SK-N-SH treated with all-trans-retinoic acid at 6 μM for 48 hours (cell line): ENCODE results near the gene NKAIN4.

Experiments
- ATAC-seq: fragments of 200-7000 bp; cut with Tn5 transposase; 3 replicates; pipeline ENCODE4 v1.9.1; 2020; ENCODE audit warnings: mild to moderate bottlenecking, moderate library complexity
- ARNTL ChIP-seq: fragments of 450-650 bp; formaldehyde crosslinking; IDR thresholded peaks from 2 replicates; pipeline ENCODE4 v1.5.0; 2020; ENCODE audit warnings: low read depth, mild to moderate bottlenecking, moderate library complexity, borderline replicate concordance
- BACH2 ChIP-seq: fragments of 250-450 bp; sonication (Bioruptor Pico); IDR thresholded peaks from 2 replicates; pipeline ENCODE4 v1.9.0; 2021; ENCODE audit warnings: mild to moderate bottlenecking, borderline replicate concordance
- CSDC2 ChIP-seq: fragments of 250-450 bp; sonication (Bioruptor Pico); IDR thresholded peaks from 2 replicates; pipeline ENCODE4 v1.5.0; 2020; ENCODE audit warnings: mild to moderate bottlenecking, moderate library complexity
- ESRRG ChIP-seq: fragments of 250-450 bp; sonication (Bioruptor Pico); IDR thresholded peaks from 2 replicates; pipeline ENCODE4 v1.6.1; 2021; ENCODE audit warnings: mild to moderate bottlenecking
- GLIS3 ChIP-seq: fragments of 250-450 bp; sonication (Bioruptor Pico); IDR thresholded peaks from 2 replicates; pipeline ENCODE4 v1.5.0; 2020; ENCODE audit warnings: mild to moderate bottlenecking, moderate library complexity
- ISL1 ChIP-seq: fragments of 250-450 bp; sonication (Bioruptor Pico); IDR thresholded peaks from 2 replicates; pipeline ENCODE4 v2.1.2; 2022; ENCODE audit warnings: mild to moderate bottlenecking, moderate library complexity
- OSR1 ChIP-seq: fragments of 250-450 bp; sonication (Bioruptor Pico); IDR thresholded peaks from 2 replicates; pipeline ENCODE4 v1.8.0; 2022; ENCODE audit warnings: moderate library complexity, mild to moderate bottlenecking, inconsistent platforms
- PPARA ChIP-seq: fragments of 250-450 bp; sonication (Bioruptor Pico); IDR thresholded peaks from 2 replicates; pipeline ENCODE4 v1.5.0; 2020; ENCODE audit warnings: mild to moderate bottlenecking, borderline replicate concordance
- RARB ChIP-seq: fragments of 250-450 bp; sonication (Bioruptor Pico); IDR thresholded peaks from 2 replicates; pipeline ENCODE4 v1.8.0; 2021; ENCODE audit warnings: mild to moderate bottlenecking, moderate library complexity
- SNAI2 ChIP-seq: fragments of 250-450 bp; sonication (Bioruptor Pico); IDR thresholded peaks from 2 replicates; pipeline ENCODE4 v1.5.0; 2020; ENCODE audit warnings: mild to moderate bottlenecking, moderate library complexity
- TCF4 ChIP-seq: fragments of 250-450 bp; sonication (Bioruptor Pico); IDR thresholded peaks from 2 replicates; pipeline ENCODE4 v1.8.0; 2021; ENCODE audit warnings: mild to moderate bottlenecking, moderate library complexity, borderline replicate concordance
- TOX ChIP-seq: fragments of 250-450 bp; sonication (Bioruptor Pico); IDR thresholded peaks from 2 replicates; pipeline ENCODE4 v1.8.0; 2021; ENCODE audit warnings: mild to moderate bottlenecking, moderate library complexity, borderline replicate concordance
- ZC3H10 ChIP-seq: fragments of 250-450 bp; sonication (Bioruptor Pico); IDR thresholded peaks from 2 replicates; pipeline ENCODE4 v1.5.1; 2021; ENCODE audit warnings: mild to moderate bottlenecking, moderate library complexity
- ZFP3 ChIP-seq: fragments of 250-450 bp; sonication (Bioruptor Pico); IDR thresholded peaks from 2 replicates; pipeline ENCODE4 v1.5.0; 2020; ENCODE audit warnings: mild to moderate bottlenecking, moderate library complexity
- ZFP30 ChIP-seq: fragments of 450-650 bp; formaldehyde crosslinking; IDR thresholded peaks from 2 replicates; pipeline ENCODE4 v1.5.0; 2022; ENCODE audit warnings: mild to moderate bottlenecking, moderate library complexity
- ZNF565 ChIP-seq: fragments of 450-650 bp; formaldehyde crosslinking; conservative IDR thresholded peaks from 2 replicates; pipeline ENCODE4 v1.5.0; 2020; ENCODE audit warnings: low read depth, mild to moderate bottlenecking, moderate library complexity
- ZNF70 ChIP-seq: fragments of 450-650 bp; formaldehyde crosslinking; IDR thresholded peaks from 2 replicates; pipeline ENCODE4 v1.5.0; 2020; ENCODE audit warnings: mild to moderate bottlenecking, moderate library complexity
- ZNF8 ChIP-seq: fragments of 450-650 bp; formaldehyde crosslinking; IDR thresholded peaks from 2 replicates; pipeline ENCODE4 v1.5.0; 2020; ENCODE audit warnings: mild to moderate bottlenecking, moderate library complexity
- TF ChIP-seq, protein P1 (sequence below): fragments of 250-450 bp; sonication (Bioruptor Pico); IDR thresholded peaks from 2 replicates; pipeline ENCODE4 v1.5.1; 2020; ENCODE audit warnings: low read depth, mild to moderate bottlenecking, moderate library complexity
- TF ChIP-seq, protein P2 (sequence below): fragments of 250-450 bp; sonication (Bioruptor Pico); IDR thresholded peaks from 2 replicates; pipeline ENCODE4 v1.5.0; 2020; ENCODE audit warnings: mild to moderate bottlenecking, moderate library complexity
- TF ChIP-seq, protein P3 (sequence below): fragments of 250-450 bp; sonication (Bioruptor Pico); IDR thresholded peaks from 2 replicates; pipeline ENCODE4 v1.8.0; 2020; ENCODE audit warnings: mild to moderate bottlenecking, moderate library complexity, borderline replicate concordance
- TF ChIP-seq, protein P4 (sequence below): fragments of 250-450 bp; sonication (Bioruptor Pico); IDR thresholded peaks from 2 replicates; pipeline ENCODE4 v1.8.0; 2021; ENCODE audit warnings: low read depth, mild to moderate bottlenecking, moderate library complexity, borderline replicate concordance

NKAIN4 gene

DNA sequence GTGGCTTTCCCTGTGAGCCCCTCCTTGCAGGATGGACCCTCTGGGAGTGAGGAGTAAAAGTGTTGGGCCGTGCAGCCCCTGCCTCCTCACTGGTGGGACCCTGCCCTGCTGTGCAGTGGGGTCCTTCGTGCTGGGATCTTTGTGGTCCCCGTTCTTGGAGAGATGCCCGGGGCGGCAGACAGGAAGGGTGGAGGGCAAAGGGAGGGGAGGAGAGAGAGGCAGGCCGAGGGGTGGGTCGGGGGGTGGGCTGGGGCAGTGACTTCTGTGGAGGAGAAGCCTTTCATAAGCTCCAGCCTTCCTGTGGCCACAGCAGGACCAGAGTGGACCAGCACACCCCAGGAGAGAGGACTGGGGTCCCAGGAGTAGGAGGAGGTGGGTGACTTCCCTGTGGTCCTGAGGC is 38.6 kb upstream of the NKAIN4 start, which contains the start of gene COL20A1:
TSS of gene COL20A1 (plus strand) at position 283 of the 400 bp plus-strand sequence. CDS start 1,922 bp downstream, outside the sequence.
- no peak for ATAC-seq
- TF ChIP-seq ZFP30 = no peak
- no peak for TF ChIP-seq ESRRG (CRISPR knock-in tag)

DNA sequence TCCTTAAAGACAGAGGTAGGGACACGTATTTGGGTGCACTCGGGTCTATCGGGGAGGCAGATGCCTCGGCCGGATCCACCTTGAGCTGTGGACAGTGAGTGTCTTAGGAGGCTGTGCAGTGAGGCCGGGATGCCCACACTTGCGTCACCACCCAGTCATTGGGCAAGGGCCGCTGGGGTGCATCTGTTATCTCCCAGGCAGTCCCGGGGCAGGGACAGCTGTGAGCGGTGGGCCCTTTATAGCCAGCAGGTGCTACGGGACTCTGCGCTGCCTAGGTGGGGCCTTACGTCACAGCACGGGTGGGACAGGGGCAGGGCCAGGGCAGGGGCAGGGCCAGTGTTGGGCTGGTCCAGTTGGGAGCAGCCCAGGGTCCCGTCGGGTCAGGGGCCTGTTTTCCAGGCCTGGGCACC is 38.0 kb upstream of the NKAIN4 start:
- TF ChIP-seq, protein P1, sequence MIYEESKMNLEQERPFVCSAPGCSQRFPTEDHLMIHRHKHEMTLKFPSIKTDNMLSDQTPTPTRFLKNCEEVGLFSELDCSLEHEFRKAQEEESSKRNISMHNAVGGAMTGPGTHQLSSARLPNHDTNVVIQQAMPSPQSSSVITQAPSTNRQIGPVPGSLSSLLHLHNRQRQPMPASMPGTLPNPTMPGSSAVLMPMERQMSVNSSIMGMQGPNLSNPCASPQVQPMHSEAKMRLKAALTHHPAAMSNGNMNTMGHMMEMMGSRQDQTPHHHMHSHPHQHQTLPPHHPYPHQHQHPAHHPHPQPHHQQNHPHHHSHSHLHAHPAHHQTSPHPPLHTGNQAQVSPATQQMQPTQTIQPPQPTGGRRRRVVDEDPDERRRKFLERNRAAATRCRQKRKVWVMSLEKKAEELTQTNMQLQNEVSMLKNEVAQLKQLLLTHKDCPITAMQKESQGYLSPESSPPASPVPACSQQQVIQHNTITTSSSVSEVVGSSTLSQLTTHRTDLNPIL (CRISPR knock-in tag) = no peak
- no peak for TF ChIP-seq ZNF565
- no peak for TF ChIP-seq ZNF8 (CRISPR knock-in tag)
- TF ChIP-seq CSDC2 (CRISPR knock-in tag) = no peak
- TF ChIP-seq TCF4 (CRISPR knock-in tag) = no peak
- TF ChIP-seq, protein P2, sequence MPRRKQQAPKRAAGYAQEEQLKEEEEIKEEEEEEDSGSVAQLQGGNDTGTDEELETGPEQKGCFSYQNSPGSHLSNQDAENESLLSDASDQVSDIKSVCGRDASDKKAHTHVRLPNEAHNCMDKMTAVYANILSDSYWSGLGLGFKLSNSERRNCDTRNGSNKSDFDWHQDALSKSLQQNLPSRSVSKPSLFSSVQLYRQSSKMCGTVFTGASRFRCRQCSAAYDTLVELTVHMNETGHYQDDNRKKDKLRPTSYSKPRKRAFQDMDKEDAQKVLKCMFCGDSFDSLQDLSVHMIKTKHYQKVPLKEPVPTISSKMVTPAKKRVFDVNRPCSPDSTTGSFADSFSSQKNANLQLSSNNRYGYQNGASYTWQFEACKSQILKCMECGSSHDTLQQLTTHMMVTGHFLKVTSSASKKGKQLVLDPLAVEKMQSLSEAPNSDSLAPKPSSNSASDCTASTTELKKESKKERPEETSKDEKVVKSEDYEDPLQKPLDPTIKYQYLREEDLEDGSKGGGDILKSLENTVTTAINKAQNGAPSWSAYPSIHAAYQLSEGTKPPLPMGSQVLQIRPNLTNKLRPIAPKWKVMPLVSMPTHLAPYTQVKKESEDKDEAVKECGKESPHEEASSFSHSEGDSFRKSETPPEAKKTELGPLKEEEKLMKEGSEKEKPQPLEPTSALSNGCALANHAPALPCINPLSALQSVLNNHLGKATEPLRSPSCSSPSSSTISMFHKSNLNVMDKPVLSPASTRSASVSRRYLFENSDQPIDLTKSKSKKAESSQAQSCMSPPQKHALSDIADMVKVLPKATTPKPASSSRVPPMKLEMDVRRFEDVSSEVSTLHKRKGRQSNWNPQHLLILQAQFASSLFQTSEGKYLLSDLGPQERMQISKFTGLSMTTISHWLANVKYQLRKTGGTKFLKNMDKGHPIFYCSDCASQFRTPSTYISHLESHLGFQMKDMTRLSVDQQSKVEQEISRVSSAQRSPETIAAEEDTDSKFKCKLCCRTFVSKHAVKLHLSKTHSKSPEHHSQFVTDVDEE (CRISPR knock-in tag) = no peak
- TF ChIP-seq ZFP3 (CRISPR knock-in tag) = no peak
- TF ChIP-seq, protein P3, sequence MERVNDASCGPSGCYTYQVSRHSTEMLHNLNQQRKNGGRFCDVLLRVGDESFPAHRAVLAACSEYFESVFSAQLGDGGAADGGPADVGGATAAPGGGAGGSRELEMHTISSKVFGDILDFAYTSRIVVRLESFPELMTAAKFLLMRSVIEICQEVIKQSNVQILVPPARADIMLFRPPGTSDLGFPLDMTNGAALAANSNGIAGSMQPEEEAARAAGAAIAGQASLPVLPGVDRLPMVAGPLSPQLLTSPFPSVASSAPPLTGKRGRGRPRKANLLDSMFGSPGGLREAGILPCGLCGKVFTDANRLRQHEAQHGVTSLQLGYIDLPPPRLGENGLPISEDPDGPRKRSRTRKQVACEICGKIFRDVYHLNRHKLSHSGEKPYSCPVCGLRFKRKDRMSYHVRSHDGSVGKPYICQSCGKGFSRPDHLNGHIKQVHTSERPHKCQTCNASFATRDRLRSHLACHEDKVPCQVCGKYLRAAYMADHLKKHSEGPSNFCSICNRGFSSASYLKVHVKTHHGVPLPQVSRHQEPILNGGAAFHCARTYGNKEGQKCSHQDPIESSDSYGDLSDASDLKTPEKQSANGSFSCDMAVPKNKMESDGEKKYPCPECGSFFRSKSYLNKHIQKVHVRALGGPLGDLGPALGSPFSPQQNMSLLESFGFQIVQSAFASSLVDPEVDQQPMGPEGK (CRISPR knock-in tag) = no peak
- no peak for TF ChIP-seq ZFP30
- TF ChIP-seq PPARA (CRISPR knock-in tag) = no peak
- TF ChIP-seq SNAI2 (CRISPR knock-in tag) = no peak
- TF ChIP-seq BACH2 (CRISPR knock-in tag) = no peak
- TF ChIP-seq ISL1 (CRISPR knock-in tag) = no peak
- no peak for TF ChIP-seq OSR1 (CRISPR knock-in tag)

DNA sequence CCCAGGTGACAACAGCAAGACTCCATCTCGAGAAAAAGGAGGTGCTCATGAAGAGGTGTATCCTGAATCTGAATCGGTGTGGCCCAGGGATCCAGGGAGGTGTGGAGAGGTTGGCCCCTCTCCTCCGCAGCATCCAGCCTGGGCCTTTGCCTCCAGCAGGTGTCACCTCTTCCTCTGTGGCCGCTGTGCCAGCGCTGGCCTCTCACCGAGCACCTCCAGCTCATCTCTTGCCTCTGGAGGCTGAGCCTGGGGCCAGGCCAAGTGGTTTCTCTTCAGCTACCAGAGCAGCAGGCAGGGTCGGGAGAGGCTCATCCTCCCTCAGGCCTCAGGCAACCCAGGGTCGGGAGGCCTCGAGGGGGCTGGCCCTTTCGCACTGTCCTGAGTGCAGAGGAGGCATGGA is 37.5 kb upstream of the NKAIN4 start:
- TF ChIP-seq ZC3H10 (CRISPR knock-in tag) (no peak), TOX (CRISPR knock-in tag) (no peak), ZNF8 (CRISPR knock-in tag) (no peak), ZFP3 (CRISPR knock-in tag) (no peak), CSDC2 (CRISPR knock-in tag) (no peak), ZNF565 (no peak), RARB (CRISPR knock-in tag) (no peak), ZNF70 (CRISPR knock-in tag) (no peak), ARNTL (CRISPR knock-in tag) (no peak), ESRRG (CRISPR knock-in tag) (no peak)
- TF ChIP-seq, protein P1 (CRISPR knock-in tag) = no peak
- TF ChIP-seq, all 23 proteins: peak for 0
- ATAC-seq = peak; percentile 2; the same call in 2 of the 3 replicates

More for the DNA sequence above, 38.0 kb upstream of the NKAIN4 start:
- no peak for ATAC-seq

DNA sequence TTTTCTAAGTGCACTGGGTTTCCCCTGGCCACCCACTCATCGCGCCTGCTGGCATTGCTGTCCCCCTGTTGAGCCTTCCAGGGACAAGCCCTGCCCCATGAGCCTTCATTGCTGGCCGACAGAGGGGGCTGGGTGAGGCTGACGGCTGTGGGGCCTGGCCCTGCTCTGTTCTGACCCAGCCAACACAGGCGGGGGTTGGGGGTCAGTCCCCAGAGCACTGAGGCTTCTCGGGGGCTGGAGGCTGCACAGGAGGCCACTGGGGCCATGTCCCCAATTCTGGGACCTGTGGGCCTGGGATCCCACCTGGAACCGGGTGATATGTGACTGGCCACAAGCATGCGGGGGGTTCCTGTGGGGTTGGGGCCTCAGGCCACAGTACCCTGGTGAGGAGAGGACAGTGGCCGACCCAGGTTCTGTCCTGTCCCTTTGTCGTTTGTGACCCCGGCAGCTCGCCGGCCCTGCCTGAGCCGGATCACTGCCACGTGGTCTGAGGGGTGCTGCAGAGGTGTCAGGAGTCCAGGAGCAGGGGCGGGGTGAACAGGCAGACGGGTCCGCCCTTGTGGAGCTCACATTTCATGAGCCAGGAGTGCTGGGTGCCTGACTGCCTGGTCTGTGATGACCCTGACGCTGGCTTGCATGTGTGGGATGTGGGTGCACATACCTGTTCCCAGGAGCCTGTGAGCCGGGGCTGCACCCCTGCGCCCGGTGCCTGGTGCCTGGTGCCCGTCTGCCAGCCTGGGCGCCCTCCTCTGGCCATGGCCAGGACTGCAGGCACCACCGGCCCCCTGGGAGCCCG is 36.6 kb upstream of the NKAIN4 start:
- TF ChIP-seq CSDC2 (CRISPR knock-in tag) = no peak
- TF ChIP-seq GLIS3 = no peak
- no peak for TF ChIP-seq ARNTL (CRISPR knock-in tag)
- TF ChIP-seq TOX (CRISPR knock-in tag) = no peak
- TF ChIP-seq RARB (CRISPR knock-in tag) = no peak
- TF ChIP-seq, protein P4, sequence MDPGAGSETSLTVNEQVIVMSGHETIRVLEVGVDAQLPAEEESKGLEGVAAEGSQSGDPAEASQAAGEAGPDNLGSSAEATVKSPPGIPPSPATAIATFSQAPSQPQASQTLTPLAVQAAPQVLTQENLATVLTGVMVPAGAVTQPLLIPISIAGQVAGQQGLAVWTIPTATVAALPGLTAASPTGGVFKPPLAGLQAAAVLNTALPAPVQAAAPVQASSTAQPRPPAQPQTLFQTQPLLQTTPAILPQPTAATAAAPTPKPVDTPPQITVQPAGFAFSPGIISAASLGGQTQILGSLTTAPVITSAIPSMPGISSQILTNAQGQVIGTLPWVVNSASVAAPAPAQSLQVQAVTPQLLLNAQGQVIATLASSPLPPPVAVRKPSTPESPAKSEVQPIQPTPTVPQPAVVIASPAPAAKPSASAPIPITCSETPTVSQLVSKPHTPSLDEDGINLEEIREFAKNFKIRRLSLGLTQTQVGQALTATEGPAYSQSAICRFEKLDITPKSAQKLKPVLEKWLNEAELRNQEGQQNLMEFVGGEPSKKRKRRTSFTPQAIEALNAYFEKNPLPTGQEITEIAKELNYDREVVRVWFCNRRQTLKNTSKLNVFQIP = no peak
- TF ChIP-seq BACH2 (CRISPR knock-in tag) = no peak
- TF ChIP-seq OSR1 (CRISPR knock-in tag) = no peak
- TF ChIP-seq SNAI2 (CRISPR knock-in tag) = no peak
- ATAC-seq = peak; percentile 69
